Pancreas (tissue), 10 donors: ENCODE data around the gene DOCK4. TPM values are rescaled to one million over a fixed set of nuclear protein-coding genes. Genes with fewer than 3 reads are reported as not detected.
"Not testable (repeated sequence)": the region's sequence is repeated elsewhere in the genome, so short reads cannot be mapped to it uniquely, and the experiment has no call there.

Source experiments
- ATAC-seq, 4 donors: fragments of 200-7000 bp; cut with Tn5 transposase; one replicate each; pipeline versions ENCODE4 v1.8.0 to v1.9.1; 2020; ENCODE audit warnings: mild to moderate bottlenecking in 4 of 4, moderate library complexity in 4 of 4
- DNase-seq, 6 donors: peaks; one replicate each; pipeline ENCODE4 v3.0.0-alpha.2; 2020
- FAIRE-seq: peaks from 2 replicates; lab custom pipeline; 2012; peaks lifted over from hg19 to GRCh38; lab: Jason Lieb, UNC
- H3K27ac ChIP-seq, 4 donors: fragments of 200-600 bp; sonication (generic); 1 replicate in 3 of 4; 2 replicates in 1 of 4; pipeline versions ENCODE4 v1.5.0 to v1.8.0; 2020
- H3K27me3 ChIP-seq, 4 donors: fragments of 200-600 bp; one replicate each; pipeline ENCODE4 v1.8.0; 2021
- H3K36me3 ChIP-seq, 3 donors: fragments of 200-600 bp; sonication (generic) in 1 of 3; one replicate each; pipeline versions ENCODE4 v1.5.0 to v1.8.0; 2020 to 2021
- H3K4me1 ChIP-seq, 3 donors: fragments of 200-600 bp; one replicate each; pipeline ENCODE4 v1.8.0; 2021
- H3K4me3 ChIP-seq, 4 donors: fragments of 200-600 bp; sonication (generic) in 2 of 4; one replicate each; pipeline versions ENCODE4 v1.5.0 to v1.8.0; 2020 to 2021
- H3K9me3 ChIP-seq, 4 donors: fragments of 200-600 bp; one replicate each; pipeline ENCODE4 v1.8.0; 2021
- WGBS, 2 donors: extraction: QIAGEN DNeasy Blood & Tissue Kit; methylation state at CpG; one replicate each; pipeline ENCODE4 v1.1.7; 2013; 5-methylcytosine and 5-hydroxymethylcytosine counted together
- intact Hi-C, 3 donors: fragments of 100-400 bp; cut with DNase I; formaldehyde crosslinking; loops; one replicate each; pipeline versions ENCODE4 v1.11.1 to v1.14.2; 2022
- polyA plus RNA-seq, 2 donors: library from polyadenylated mRNA; stranded (reverse); fragments of 200-250 nt; gene quantifications; one replicate each; pipeline ENCODE4 v1.2.3, GENCODE V29; 2013
- total RNA-seq, 6 donors: library from RNA; stranded (reverse); fragmentation: NEBNext Ultra II Directional in 4 of 6; extraction: Animal tissue kit (Norgen Biotek cat#: 25700) in 4 of 6; gene quantifications; one replicate each; pipeline versions ENCODE4 v1.2.1 to v1.2.4, GENCODE V29; 2021 to 2023
- TF ChIP-seq, protein P1 (sequence below), 4 donors: fragments of 200-600 bp; sonication (generic) in 3 of 4; IDR thresholded peaks; one replicate each; pipeline versions ENCODE4 v1.5.0 to v1.8.0; 2021; ENCODE audit warnings: antibody characterized with exemption in 4 of 4
- donor health status: healthy with polysubstance abuse.
- donor health status: DM: no; HTN: no; CAD: no; lungs with moderate emphysema.
- donor health status: DM: no; HTN: no; CAD: no.
- donor health status: control.
- donor health status: control.
- donor health status: Bipolar disorder and iron deficiency.
- donor health status: DM: yes; HTN: yes; CAD: no.
- donor health status: DM: no; HTN: no; CAD: no.
- donor health status: DM: no; HTN: no; CAD: no.
- donor health status: DM: yes; HTN: yes; CAD: no.

DOCK4 gene
- total and polyA plus RNA-seq, 8 donors, result 5.4 to 15.5 (median 6.1) TPM

DNA sequence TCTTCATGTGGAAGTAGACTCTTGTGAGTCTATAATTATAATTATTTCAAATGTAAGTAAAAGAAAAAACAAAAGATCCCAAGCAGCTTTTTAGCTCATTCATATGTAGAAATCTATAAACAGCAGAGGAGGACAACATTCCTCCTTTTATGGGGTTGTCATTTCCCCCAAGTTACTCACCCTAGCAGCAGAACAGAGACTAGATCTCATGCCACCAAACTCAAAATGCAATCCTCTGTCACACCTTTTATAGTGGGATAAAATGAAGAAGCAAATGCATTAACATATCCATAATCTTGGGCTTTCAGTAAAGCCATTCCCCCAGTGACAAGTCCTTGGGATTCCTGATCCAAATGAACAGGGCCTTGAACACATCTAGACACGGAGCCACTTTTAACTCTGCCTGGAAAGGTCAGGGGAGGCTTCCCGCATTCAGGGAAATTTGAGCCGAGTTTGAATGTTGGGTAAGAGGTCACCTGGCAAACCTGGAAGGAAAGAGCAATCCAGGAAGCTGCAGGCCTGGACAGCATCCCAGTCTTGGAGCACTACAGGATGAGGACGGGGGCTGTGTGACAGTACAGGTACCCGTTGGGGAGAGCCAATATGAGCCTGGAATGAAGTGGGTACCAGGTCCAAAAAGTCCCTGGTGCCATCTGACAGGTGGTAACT, 76.4 kb downstream of the DOCK4 start:
- TF ChIP-seq, protein P1, sequence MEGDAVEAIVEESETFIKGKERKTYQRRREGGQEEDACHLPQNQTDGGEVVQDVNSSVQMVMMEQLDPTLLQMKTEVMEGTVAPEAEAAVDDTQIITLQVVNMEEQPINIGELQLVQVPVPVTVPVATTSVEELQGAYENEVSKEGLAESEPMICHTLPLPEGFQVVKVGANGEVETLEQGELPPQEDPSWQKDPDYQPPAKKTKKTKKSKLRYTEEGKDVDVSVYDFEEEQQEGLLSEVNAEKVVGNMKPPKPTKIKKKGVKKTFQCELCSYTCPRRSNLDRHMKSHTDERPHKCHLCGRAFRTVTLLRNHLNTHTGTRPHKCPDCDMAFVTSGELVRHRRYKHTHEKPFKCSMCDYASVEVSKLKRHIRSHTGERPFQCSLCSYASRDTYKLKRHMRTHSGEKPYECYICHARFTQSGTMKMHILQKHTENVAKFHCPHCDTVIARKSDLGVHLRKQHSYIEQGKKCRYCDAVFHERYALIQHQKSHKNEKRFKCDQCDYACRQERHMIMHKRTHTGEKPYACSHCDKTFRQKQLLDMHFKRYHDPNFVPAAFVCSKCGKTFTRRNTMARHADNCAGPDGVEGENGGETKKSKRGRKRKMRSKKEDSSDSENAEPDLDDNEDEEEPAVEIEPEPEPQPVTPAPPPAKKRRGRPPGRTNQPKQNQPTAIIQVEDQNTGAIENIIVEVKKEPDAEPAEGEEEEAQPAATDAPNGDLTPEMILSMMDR (IDR thresholded peaks at IDR 0.05), result no peak
- peak overlapping the region in 1 of 4 donors; percentile 44 for H3K27ac ChIP-seq
- no peaks in the 10 kb centered on the region for H3K9me3 ChIP-seq
- no peaks in the 10 kb centered on the region for H3K27me3 ChIP-seq
- no peak for FAIRE-seq
- WGBS, 2 donors, result 42 to 44% methylated on average over 5 of the region's 5 CpGs
- peaks cover 0 to 6% (median 0%) of the 10 kb centered on the region in 3 donors for H3K4me1 ChIP-seq
- H3K36me3 ChIP-seq, result no peaks in the 10 kb centered on the region
- DNase-seq, result peak in 3 of 6 donors; percentile 26 to 55 (median 37)
- intact Hi-C loops, result no loop called here
- peak in 3 of 4 donors; percentile 48 to 93 (median 70) for ATAC-seq
- H3K4me3 ChIP-seq, result no peak overlapping the region

GRCh38 chr7:112128461-112129425, 77.5 kb downstream of the DOCK4 start:
- FAIRE-seq, H3K27me3 ChIP-seq, H3K27ac ChIP-seq, H3K36me3 ChIP-seq, H3K4me3 ChIP-seq, ATAC-seq, intact Hi-C loops, H3K4me1 ChIP-seq, H3K9me3 ChIP-seq, DNase-seq: not testable (repeated sequence)
- WGBS, 2 donors, result 78 to 84% methylated on average over 4 to 6 of the region's 8 CpGs

GRCh38 chr7:112128041-112128440, 78.2 kb downstream of the DOCK4 start:
- H3K4me1 ChIP-seq, DNase-seq, H3K36me3 ChIP-seq, H3K9me3 ChIP-seq, H3K4me3 ChIP-seq, FAIRE-seq, H3K27ac ChIP-seq, intact Hi-C loops, ATAC-seq, H3K27me3 ChIP-seq: not testable (repeated sequence)
- 91 to 95% methylated on average over 6 to 11 of the region's 13 CpGs for WGBS, 2 donors

- DNase-seq (no peak), ATAC-seq (no peak), FAIRE-seq (no peak)
- peaks cover 0 to 6% (median 0%) of the 10 kb centered on the region in 3 donors for H3K4me1 ChIP-seq
- no peaks in the 10 kb centered on the region for H3K36me3 ChIP-seq
- H3K27ac ChIP-seq, result no peak overlapping the region
- 63 to 64% methylated on average over 2 of the region's 2 CpGs for WGBS, 2 donors
- H3K9me3 ChIP-seq, result no peaks in the 10 kb centered on the region
- intact Hi-C loops, result no loop called here
- TF ChIP-seq, protein P1 (IDR thresholded peaks at IDR 0.05), result no peak
- no peaks in the 10 kb centered on the region for H3K27me3 ChIP-seq
- no peak overlapping the region for H3K4me3 ChIP-seq
Measured at GRCh38 chr7:112125250-112125649, 80.9 kb downstream of the DOCK4 start.

DNA sequence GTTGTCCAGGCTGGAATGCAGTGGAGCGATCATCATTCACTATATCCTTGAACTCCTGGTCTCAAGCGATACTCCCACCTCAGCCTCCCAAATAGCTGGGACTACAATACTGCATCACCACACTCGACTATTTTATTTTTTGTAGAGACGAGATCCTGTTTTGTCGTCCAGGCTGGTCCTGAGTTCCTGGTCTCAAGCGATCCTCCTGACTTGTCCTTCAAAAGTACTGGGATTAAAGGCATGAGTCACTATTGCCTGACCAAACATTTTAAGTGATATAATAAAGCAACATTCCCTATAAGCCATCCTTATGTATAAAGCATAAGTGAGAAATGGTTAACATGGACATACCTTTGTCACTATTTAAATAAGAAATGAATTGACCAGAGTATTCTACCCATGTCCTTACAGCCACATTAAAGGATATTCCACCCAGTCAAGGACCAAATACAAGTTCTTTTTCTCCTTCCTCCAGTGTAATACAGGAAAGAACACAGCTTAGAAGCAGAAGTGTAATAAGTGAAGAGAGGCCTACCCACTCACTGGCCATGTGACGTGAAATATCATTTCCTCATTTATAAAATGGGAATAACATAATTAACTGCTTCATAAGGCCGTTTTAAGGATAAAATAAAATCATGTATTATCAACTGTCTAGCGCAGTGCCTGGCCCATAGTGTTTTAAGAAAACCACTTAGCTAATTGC, 82.0 kb downstream of the DOCK4 start:
- TF ChIP-seq, protein P1 (IDR thresholded peaks at IDR 0.05), result no peak
- H3K27me3 ChIP-seq, result no peaks in the 10 kb centered on the region
- no peak for DNase-seq
- no peak overlapping the region for H3K27ac ChIP-seq
- WGBS, 2 donors, result 92 to 93% methylated on average over 9 of the region's 9 CpGs
- intact Hi-C loops, result no loop called here
- H3K4me1 ChIP-seq, result peaks cover 0 to under 1% (median 0%) of the 10 kb centered on the region in 3 donors
- FAIRE-seq, result no peak
- H3K36me3 ChIP-seq, result no peaks in the 10 kb centered on the region
- H3K4me3 ChIP-seq, result no peak overlapping the region
- ATAC-seq, result peak in 2 of 4 donors; percentile 32 to 60
- H3K9me3 ChIP-seq, result no peaks in the 10 kb centered on the region
